Activated CD4-positive, alpha-beta T cell treated with anti-CD3 and anti-CD28 coated beads, Interleukin-2, amount 10 ng/mL, durations not matched to agents 24 days and 14 days (primary cell): ENCODE results near the gene BPI. TPM values are rescaled to one million over a fixed set of nuclear protein-coding genes. Genes with fewer than 3 reads are reported as not detected.
"Not testable (repeated sequence)": the region's sequence is repeated elsewhere in the genome, so short reads cannot be mapped to it uniquely, and the experiment has no call there.

Experiments used
- DNase-seq: peaks from one replicate; pipeline ENCODE4 v3.0.0; 2022
- H3K27ac Mint-ChIP-seq: one replicate; pipeline ENCODE4 v1.8.0; 2022; ENCODE audit warnings: mild to moderate bottlenecking, mixed read lengths
- H3K27me3 Mint-ChIP-seq: one replicate; pipeline ENCODE4 v1.8.0; 2022; ENCODE audit warnings: mixed read lengths
- H3K36me3 Mint-ChIP-seq: one replicate; pipeline ENCODE4 v1.8.0; 2022; ENCODE audit warnings: low read depth, mild to moderate bottlenecking, mixed read lengths
- H3K4me1 Mint-ChIP-seq: one replicate; pipeline ENCODE4 v1.8.0; 2021; ENCODE audit warnings: mixed read lengths
- H3K4me3 Mint-ChIP-seq: one replicate; pipeline ENCODE4 v1.8.0; 2022; ENCODE audit warnings: mild to moderate bottlenecking, moderate library complexity, mixed read lengths
- H3K9me3 Mint-ChIP-seq: one replicate; pipeline ENCODE4 v1.8.0; 2021; ENCODE audit warnings: mixed read lengths
- intact Hi-C: fragments of 100-400 bp; cut with micrococcal nuclease; formaldehyde crosslinking; loops from one replicate; pipeline ENCODE4 v1.15.1; 2023
- total RNA-seq: library from RNA; stranded (reverse); gene quantifications from 2 replicates; pipeline ENCODE4 v1.2.3, GENCODE V29; 2022

The BPI gene
- not detected in 2 replicates for total RNA-seq

DNA sequence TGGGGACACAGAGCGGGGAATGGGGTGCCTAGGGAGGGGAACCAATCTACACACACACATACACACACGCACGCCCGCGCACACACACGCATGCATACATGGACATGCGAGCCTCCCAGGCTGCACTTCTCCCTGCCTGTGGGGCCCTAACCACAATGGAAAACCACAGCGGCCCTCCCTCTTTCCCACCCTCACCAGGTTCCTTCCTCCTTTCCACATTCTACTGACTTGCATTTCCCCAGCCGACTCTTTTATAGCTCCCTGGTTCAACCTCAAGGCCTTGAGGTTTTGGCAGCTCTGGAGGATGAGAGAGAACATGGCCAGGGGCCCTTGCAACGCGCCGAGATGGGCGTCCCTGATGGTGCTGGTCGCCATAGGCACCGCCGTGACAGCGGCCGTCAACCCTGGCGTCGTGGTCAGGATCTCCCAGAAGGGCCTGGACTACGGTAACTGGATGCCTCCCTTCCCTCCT, at the start of gene BPI:
Gene BPI, plus strand, starts transcription at position 249 of the 472 bp plus-strand sequence. Its CDS starts 68 bp downstream, at position 317.
- H3K36me3 Mint-ChIP-seq = no peaks in the 10 kb centered on the region
- peak; percentile 58 for DNase-seq
- H3K9me3 Mint-ChIP-seq = no peaks in the 10 kb centered on the region
- intact Hi-C loops = no loop called here
- no peak within 1 kb of the TSS for H3K4me3 Mint-ChIP-seq
- H3K4me1 Mint-ChIP-seq = peaks cover 12% of the 10 kb centered on the region
- H3K27me3 Mint-ChIP-seq = peaks cover 40% of the 10 kb centered on the region
- H3K27ac Mint-ChIP-seq = no peak within 1 kb of the TSS

DNA sequence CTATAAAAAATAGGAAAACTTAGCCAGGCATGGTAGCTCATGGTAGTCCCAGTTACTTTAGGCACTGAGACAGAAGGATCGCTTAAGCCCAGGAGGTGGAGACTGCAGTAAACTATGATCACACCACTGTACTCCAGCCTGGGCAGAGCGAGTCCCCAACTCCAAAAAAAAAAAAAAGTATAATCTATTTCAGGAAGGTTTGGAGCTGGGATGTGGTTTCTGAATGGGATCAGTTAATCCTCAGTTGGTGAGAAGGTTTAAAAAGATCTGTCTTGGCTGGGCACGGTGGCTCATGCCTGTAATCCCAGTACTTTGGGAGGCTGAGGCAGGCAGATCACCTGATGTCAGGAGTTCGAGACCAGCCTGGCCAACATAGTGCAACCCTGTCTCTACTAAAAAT, 49.3 kb upstream of the BPI start:
- H3K27ac Mint-ChIP-seq, intact Hi-C loops, H3K9me3 Mint-ChIP-seq, H3K36me3 Mint-ChIP-seq, DNase-seq, H3K4me3 Mint-ChIP-seq, H3K4me1 Mint-ChIP-seq: not testable (repeated sequence)
- peaks cover 16% of the 10 kb centered on the region for H3K27me3 Mint-ChIP-seq

DNA sequence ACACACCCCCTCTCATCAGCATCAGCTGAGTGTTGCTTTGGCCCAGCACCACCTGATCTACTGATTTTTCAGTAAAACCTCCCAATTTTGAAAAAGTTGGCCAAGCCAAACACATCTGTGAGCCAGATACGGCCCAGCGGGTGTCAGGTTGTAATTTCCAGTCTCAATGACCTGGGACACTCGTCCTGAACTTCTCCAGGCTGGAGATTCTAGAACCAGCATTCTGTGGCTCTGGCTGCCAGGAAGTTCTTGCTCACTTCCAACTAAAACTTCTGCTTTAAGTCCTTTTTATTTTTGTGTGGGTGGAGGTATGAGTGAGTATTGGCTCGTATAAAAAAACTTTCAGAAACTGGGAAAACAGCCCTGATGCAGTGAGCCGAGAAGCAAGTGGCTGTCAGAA, 48.6 kb upstream of the BPI start:
- DNase-seq = no peak
- Mint-ChIP-seq H3K27me3 (peaks cover 23% of the 10 kb centered on the region), H3K27ac (no peak overlapping the region), H3K4me3 (no peak overlapping the region), H3K9me3 (no peaks in the 10 kb centered on the region), H3K4me1 (no peaks in the 10 kb centered on the region), H3K36me3 (no peaks in the 10 kb centered on the region)
- intact Hi-C loops = no loop called here

DNA sequence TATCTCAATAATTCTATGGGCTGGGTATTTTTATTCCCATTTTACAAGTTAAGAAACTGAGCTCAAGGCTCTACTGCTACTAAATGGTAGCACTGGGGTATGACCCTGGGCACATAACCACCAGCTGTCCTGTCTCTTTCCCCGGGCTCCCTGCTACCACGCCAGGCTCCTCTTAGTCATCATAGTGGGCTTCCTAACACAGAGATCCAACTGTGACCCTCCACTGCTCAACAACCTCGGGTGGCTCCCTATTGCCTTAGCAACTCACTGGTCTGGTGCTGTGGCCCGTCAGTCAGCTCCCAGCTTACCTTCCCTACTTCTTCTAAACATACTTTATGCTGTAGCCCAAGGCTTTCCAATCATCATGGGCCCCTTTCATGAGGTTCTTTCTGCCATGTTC, 47.9 kb upstream of the BPI start:
- DNase-seq = no peak
- Mint-ChIP-seq H3K9me3 (no peaks in the 10 kb centered on the region), H3K4me3 (no peak overlapping the region), H3K27me3 (peaks cover 25% of the 10 kb centered on the region), H3K27ac (no peak overlapping the region), H3K4me1 (no peaks in the 10 kb centered on the region), H3K36me3 (no peaks in the 10 kb centered on the region)
- intact Hi-C loops = no loop called here

DNA sequence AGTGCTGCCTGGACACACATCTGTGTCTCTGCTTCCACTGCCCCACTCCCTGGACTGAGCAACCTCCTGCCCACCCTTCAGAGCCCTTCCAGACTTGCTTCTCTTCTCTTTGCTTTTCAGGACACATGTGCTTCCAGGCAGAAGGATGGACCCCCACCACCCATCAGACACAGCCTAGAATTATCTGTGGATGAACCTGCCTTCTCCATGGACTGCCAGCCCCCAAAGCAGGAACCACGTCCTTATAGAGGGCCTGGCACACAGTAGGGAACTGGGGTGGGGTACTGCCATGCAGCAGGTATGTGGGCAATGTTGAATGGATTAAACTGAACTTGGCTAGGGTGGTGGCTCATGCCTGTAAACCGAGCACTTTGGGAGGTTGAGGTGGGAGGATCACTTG, 47.0 kb upstream of the BPI start:
- H3K4me3 Mint-ChIP-seq = no peak overlapping the region
- DNase-seq = no peak
- H3K4me1 Mint-ChIP-seq = no peaks in the 10 kb centered on the region
- H3K27ac Mint-ChIP-seq = no peak overlapping the region
- intact Hi-C loops = no loop called here
- H3K27me3 Mint-ChIP-seq = peaks cover 31% of the 10 kb centered on the region
- no peaks in the 10 kb centered on the region for H3K36me3 Mint-ChIP-seq
- no peaks in the 10 kb centered on the region for H3K9me3 Mint-ChIP-seq

DNA sequence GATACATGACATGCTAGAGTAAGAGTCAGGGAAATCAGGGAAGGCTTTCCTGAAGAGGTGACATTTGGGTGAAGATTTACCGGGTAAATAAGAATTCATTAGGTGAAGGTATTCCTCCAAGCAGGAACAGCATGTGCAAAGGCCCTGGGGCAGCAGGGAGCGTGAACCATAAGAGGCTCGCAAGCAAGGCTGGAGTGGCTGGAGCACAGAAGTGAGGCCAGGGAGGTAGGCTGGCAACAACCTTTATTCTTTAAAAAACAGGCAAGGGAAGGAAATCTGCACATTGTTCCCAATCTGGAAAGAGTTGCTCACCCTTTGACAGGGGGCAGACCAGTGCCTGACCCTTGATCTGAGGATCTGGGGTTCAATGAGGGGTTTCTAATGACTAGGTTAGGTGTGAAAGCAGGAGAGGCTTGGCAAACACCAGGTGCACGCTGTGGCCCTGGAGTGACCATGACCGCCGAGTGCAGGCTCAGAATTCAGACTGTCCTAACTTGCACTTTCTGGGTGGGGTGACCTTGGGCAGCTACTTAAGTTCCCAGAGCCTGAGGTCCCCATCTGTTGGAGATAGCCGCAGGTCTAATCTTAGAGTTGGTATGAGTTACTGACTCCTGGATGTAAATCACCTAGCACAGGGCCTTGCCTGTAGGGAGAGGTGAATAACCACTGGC, 45.3 kb upstream of the BPI start:
- DNase-seq = no peak
- H3K27me3 Mint-ChIP-seq = peaks cover 43% of the 10 kb centered on the region

DNA sequence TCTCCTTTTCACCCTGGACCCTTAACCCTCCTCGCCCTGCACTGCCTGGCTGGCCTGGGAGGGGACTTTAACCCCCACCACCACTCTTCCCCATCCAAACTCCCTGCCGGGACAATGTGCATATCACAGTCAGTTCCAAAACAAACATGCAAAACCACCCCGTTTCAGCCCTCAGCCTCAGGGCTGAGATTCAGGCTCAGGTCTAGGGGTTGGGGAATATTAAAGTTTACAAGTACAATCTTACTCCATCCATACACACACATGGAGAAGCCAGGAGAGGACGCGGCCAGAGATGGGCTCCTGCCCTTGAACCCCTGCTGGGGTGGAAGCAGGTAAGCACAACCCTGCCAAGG, 44.0 kb upstream of the BPI start:
- Mint-ChIP-seq H3K4me3 (no peak overlapping the region), H3K27ac (no peak overlapping the region), H3K9me3 (no peaks in the 10 kb centered on the region), H3K27me3 (peaks cover 46% of the 10 kb centered on the region), H3K4me1 (no peaks in the 10 kb centered on the region), H3K36me3 (no peaks in the 10 kb centered on the region)
- no peak for DNase-seq
- intact Hi-C loops = no loop called here

More for the DNA sequence above, 45.3 kb upstream of the BPI start:
- Mint-ChIP-seq H3K4me3 (no peak overlapping the region), H3K9me3 (no peaks in the 10 kb centered on the region), H3K27ac (no peak overlapping the region), H3K4me1 (no peaks in the 10 kb centered on the region), H3K36me3 (no peaks in the 10 kb centered on the region)
- intact Hi-C loops = no loop called here

DNA sequence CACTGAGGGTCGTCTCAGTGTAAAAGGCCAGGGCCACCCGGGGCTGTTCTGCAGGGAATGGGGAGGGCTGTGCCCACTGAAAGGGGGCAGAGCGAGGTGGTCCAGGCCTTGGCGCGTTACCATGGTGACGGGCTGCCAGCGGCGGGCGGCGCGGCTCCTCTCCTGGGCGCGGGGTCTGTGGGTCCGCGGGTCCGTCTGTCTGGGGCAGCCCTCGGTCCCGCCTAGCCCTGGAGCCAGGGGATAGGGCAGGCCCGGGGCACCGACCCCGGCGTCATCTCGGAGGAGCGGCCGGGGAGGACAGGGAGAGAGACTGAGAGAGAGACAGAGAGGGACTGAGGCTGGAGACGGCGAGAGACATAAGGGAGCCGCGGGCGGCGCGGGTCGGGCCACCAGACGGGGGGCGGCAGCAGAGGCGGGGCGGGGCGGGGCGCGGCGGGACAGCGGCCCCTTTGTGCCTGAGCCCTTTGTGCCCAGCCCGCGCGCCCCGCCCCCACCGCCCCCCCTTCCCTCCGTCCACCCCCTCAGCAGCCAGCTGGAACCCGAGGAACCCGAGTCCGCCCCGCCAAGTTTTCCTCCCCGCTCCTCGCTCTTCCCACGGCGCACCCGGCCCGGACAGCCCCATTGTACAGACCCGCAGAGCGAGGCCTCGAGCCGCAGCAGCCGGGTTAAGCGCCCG, 43.4 kb upstream of the BPI start, which contains the start of gene KIAA1755:
Gene KIAA1755, minus strand, starts transcription at position 358 of the 676 bp plus-strand sequence. Its CDS starts 235 bp downstream, at position 123.
- DNase-seq = no peak
- H3K27me3 Mint-ChIP-seq = peaks cover 47% of the 10 kb centered on the region
- no peaks in the 10 kb centered on the region for H3K4me1 Mint-ChIP-seq
- H3K27ac Mint-ChIP-seq = no peak within 1 kb of the TSS
- no peaks in the 10 kb centered on the region for H3K9me3 Mint-ChIP-seq
- intact Hi-C loops = no loop called here
- H3K4me3 Mint-ChIP-seq = no peak within 1 kb of the TSS
- H3K36me3 Mint-ChIP-seq = no peaks in the 10 kb centered on the region

DNA sequence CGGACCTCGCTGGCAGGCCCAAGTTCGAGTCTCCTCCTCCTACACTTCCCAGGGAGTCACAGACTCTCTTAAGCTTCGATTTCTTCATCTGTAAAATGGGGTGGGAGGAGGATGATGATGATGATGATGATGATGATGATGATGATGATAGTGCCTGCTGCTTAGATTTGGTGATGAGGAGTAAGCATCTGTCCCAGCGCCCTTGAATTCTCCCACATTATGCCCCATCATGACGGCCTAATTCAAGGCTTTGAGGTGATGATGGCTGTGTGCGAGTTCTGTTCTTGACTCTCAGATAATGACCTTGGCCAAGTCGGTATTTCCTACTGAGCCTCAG, 42.9 kb upstream of the BPI start:
- H3K4me3 Mint-ChIP-seq = no peak overlapping the region
- intact Hi-C loops = no loop called here
- H3K9me3 Mint-ChIP-seq = no peaks in the 10 kb centered on the region
- peaks cover 51% of the 10 kb centered on the region for H3K27me3 Mint-ChIP-seq
- no peaks in the 10 kb centered on the region for H3K36me3 Mint-ChIP-seq
- DNase-seq = no peak
- no peak overlapping the region for H3K27ac Mint-ChIP-seq
- H3K4me1 Mint-ChIP-seq = no peaks in the 10 kb centered on the region

DNA sequence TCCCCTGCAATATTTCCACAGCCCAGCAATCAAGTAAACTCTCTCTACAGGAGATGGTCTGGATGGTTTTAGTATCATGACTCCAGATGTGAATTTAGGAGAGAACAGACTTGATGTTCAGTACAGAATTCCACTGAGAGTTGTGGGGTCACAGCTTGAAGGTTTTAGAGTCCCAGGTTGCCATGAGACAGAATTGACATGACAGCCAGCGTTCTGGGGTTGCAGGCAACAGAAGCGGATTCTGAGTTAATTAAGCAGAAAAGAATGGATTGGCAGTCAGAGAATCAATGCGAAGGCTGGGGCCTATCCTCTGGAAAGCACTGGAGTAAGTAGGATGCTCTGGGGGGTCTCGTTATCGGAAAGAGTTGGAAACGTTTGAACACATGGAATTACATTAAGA, 41.0 kb upstream of the BPI start:
- no peak for DNase-seq
- Mint-ChIP-seq H3K36me3 (no peaks in the 10 kb centered on the region), H3K27me3 (peaks cover 51% of the 10 kb centered on the region), H3K4me3 (no peak overlapping the region), H3K27ac (no peak overlapping the region), H3K9me3 (no peaks in the 10 kb centered on the region), H3K4me1 (no peaks in the 10 kb centered on the region)
- intact Hi-C loops = no loop called here

DNA sequence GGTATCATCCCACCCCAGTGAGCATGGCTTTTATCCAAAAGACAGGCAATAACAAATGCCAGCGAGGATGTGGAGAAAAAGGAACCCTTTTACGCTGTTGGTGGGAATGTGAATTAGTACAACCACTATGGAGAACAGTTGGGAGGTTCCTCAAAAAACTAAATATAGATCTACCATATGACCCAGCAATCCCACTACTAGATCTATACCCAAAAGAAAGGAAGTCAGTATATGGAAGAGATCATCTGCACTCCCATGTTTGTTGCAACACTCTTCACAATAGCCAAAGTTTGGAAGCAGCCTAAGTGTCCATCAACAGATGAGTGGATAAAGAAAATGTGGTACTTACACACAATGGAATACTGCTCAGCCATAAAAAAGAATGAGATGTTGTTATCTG, 37.5 kb upstream of the BPI start:
- no peaks in the 10 kb centered on the region for H3K9me3 Mint-ChIP-seq
- H3K4me1 Mint-ChIP-seq = no peaks in the 10 kb centered on the region
- no peak for DNase-seq
- H3K27ac Mint-ChIP-seq = no peak overlapping the region
- no peaks in the 10 kb centered on the region for H3K36me3 Mint-ChIP-seq
- H3K4me3 Mint-ChIP-seq = no peak overlapping the region
- intact Hi-C loops = no loop called here
- H3K27me3 Mint-ChIP-seq = peaks cover 24% of the 10 kb centered on the region

DNA sequence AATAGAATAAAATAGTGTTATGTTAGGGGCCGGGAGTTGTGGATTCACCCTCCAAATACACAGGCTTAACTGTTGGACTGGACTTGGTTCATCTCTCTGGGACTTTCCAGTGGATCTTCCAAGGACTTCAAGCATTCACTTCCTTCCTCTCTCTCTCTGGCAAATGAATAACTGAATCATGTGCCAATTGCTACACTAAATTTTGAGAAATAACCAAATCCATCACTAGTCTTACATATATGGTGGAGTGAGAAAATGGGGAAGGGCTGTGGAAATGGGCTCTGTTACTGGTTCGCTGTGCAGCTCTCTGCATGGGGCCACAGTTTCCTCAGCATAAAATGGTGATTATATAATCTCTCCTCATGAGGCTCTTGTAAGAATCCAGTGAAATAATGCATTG, 36.7 kb upstream of the BPI start:
- peaks cover 23% of the 10 kb centered on the region for H3K27me3 Mint-ChIP-seq
- no peak overlapping the region for H3K27ac Mint-ChIP-seq
- no peaks in the 10 kb centered on the region for H3K36me3 Mint-ChIP-seq
- intact Hi-C loops = no loop called here
- H3K9me3 Mint-ChIP-seq = no peaks in the 10 kb centered on the region
- no peaks in the 10 kb centered on the region for H3K4me1 Mint-ChIP-seq
- DNase-seq = no peak
- no peak overlapping the region for H3K4me3 Mint-ChIP-seq

DNA sequence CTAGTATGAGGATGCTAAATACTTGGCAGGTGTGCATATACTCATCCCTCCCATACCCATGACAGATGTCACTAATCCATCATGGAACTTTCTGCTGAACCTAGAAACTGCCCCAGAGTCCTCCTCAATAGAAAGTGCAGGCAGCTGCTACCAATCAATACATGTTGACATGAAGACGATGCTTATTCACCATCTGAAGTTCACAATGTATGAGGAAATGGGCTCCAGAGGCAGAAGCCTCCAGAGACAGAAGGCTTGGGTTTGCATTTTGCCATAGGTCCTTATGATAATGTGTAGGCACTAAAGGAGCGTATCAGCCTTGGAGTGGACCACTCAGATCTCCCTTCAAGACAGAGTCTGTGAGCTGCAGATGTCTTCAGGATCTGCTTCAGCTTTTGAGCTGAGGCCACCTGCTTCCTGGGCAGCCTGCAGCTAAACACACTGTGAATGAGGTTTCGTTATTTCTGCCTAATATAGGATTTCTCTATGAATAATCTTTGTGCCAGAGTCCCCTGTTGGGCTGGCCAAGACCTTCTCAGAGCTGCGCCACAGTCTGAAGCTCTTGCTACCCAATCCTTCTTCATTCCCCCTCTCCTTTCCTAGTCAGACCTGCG, 35.9 kb upstream of the BPI start:
- H3K27ac Mint-ChIP-seq = no peak overlapping the region
- intact Hi-C loops = no loop called here
- no peaks in the 10 kb centered on the region for H3K36me3 Mint-ChIP-seq
- H3K4me3 Mint-ChIP-seq = no peak overlapping the region
- H3K27me3 Mint-ChIP-seq = peaks cover 19% of the 10 kb centered on the region
- DNase-seq = no peak
- no peaks in the 10 kb centered on the region for H3K9me3 Mint-ChIP-seq
- H3K4me1 Mint-ChIP-seq = no peaks in the 10 kb centered on the region

DNA sequence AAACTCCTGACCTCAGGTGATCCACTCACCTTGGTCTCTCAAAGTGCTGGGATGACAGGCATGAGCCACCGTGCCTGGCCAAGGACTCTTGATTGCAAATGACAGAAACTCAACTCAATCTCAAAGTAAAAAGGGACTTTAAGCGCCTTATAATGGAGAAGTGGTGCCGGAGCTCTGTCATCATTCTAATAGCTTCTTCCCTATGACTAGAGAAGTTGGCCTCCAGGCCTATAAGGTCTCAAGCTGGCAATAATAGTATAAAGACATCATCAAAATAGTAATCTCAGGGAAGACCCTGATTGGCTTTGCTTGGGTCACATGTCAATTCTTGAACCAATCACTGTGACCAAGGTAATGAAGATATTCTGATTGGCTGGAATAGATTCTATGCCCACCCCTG, 34.9 kb upstream of the BPI start:
- Mint-ChIP-seq H3K4me3 (no peak overlapping the region), H3K4me1 (no peaks in the 10 kb centered on the region)

More for the DNA sequence above, 34.9 kb upstream of the BPI start:
- Mint-ChIP-seq H3K9me3 (no peaks in the 10 kb centered on the region), H3K36me3 (no peaks in the 10 kb centered on the region), H3K27ac (no peak overlapping the region), H3K27me3 (peaks cover 17% of the 10 kb centered on the region)
- DNase-seq = no peak
- intact Hi-C loops = no loop called here
